Hepatocyte (in vitro differentiated cells): ENCODE measurements around the gene WDTC1. TPM values are rescaled to one million over a fixed set of nuclear protein-coding genes. Genes with fewer than 3 reads are reported as not detected.

Source experiments
- DNase-seq: peaks from one replicate; pipeline ENCODE4 v3.0.0-alpha.2; 2016; ENCODE audit warnings: low spot score
- H2AFZ ChIP-seq: fragments of 200-600 bp; sonication (generic); 2 replicates; pipeline ENCODE4 v1.6.0; 2016; ENCODE audit warnings: antibody characterized with exemption, mild to moderate bottlenecking
- H3K27ac ChIP-seq: fragments of 200-600 bp; sonication (generic); 2 replicates; pipeline ENCODE4 v1.5.1; 2016; ENCODE audit warnings: mild to moderate bottlenecking
- H3K27me3 ChIP-seq: fragments of 200-600 bp; sonication (generic); 2 replicates; pipeline ENCODE4 v1.6.1; 2016
- H3K36me3 ChIP-seq: fragments of 200-600 bp; sonication (generic); replicated peaks from 2 replicates; pipeline ENCODE4 v1.5.1; 2016; ENCODE audit warnings: low read depth; ENCODE audit not compliant: insufficient read depth
- H3K4me1 ChIP-seq: fragments of 200-600 bp; sonication (generic); 2 replicates; pipeline ENCODE4 v1.5.1; 2016; ENCODE audit warnings: mild to moderate bottlenecking, moderate library complexity; ENCODE audit not compliant: insufficient read depth
- H3K4me2 ChIP-seq: fragments of 200-600 bp; sonication (generic); 2 replicates; pipeline ENCODE4 v1.6.0; 2016
- H3K4me3 ChIP-seq: fragments of 200-600 bp; sonication (generic); 2 replicates; pipeline ENCODE4 v1.5.1; 2016; ENCODE audit warnings: mild to moderate bottlenecking
- H3K79me2 ChIP-seq: fragments of 200-600 bp; sonication (generic); 2 replicates; pipeline ENCODE4 v1.6.0; 2017; ENCODE audit warnings: mild to moderate bottlenecking
- H3K9me2 ChIP-seq: fragments of 200-600 bp; sonication (generic); replicated peaks from 2 replicates; pipeline ENCODE4 v1.6.0; 2017; ENCODE audit warnings: mild to moderate bottlenecking; ENCODE audit not compliant: insufficient read depth
- H3K9me3 ChIP-seq: fragments of 200-600 bp; sonication (generic); 2 replicates; pipeline ENCODE4 v1.5.1; 2016; ENCODE audit warnings: low read depth, mild to moderate bottlenecking
- H4K20me1 ChIP-seq: fragments of 200-600 bp; sonication (generic); 2 replicates; pipeline ENCODE4 v1.6.0; 2016; ENCODE audit warnings: mild to moderate bottlenecking; ENCODE audit not compliant: insufficient read depth, poor library complexity, severe bottlenecking
- EZH2 ChIP-seq: fragments of 200-600 bp; sonication (generic); IDR thresholded peaks from 2 replicates; pipeline ENCODE4 v1.6.1; 2016; ENCODE audit warnings: antibody characterized with exemption, mild to moderate bottlenecking, borderline replicate concordance
- EZH2phosphoT487 ChIP-seq: fragments of 200-600 bp; sonication (generic); IDR thresholded peaks from one replicate; pipeline ENCODE4 v1.6.1; 2018; ENCODE audit warnings: antibody characterized with exemption, mild to moderate bottlenecking, low read depth, moderate library complexity; ENCODE audit not compliant: unreplicated experiment, severe bottlenecking
- WGBS: methylation state at CpG from one replicate; pipeline ENCODE4 v1.1.6; 2016; ENCODE audit warnings: low lambda C conversion rate; ENCODE audit errors: missing lambda C conversion rate; 5-methylcytosine and 5-hydroxymethylcytosine counted together
- polyA plus RNA-seq: library from polyadenylated mRNA; unstranded; fragments of >200 nt; fragmentation: Nextera tagmentation; extraction: Ambion mirVana; gene quantifications from 2 replicates; pipeline ENCODE4 v1.2.1, GENCODE V29; 2016
- total RNA-seq: library from RNA; depleted of rRNA; stranded (reverse); fragments of >200 nt; gene quantifications from 2 replicates; pipeline ENCODE4 v1.2.3, GENCODE V29; 2014
- TF ChIP-seq, protein P1 (sequence below): fragments of 200-600 bp; sonication (generic); IDR thresholded peaks from 2 replicates; pipeline ENCODE4 v1.5.1; 2016; ENCODE audit warnings: antibody characterized with exemption, mild to moderate bottlenecking; ENCODE audit not compliant: poor library complexity

The WDTC1 gene
- total and polyA plus RNA-seq, 2 experiments from 2014 or later, result 11.0 to 22.8 TPM

DNA sequence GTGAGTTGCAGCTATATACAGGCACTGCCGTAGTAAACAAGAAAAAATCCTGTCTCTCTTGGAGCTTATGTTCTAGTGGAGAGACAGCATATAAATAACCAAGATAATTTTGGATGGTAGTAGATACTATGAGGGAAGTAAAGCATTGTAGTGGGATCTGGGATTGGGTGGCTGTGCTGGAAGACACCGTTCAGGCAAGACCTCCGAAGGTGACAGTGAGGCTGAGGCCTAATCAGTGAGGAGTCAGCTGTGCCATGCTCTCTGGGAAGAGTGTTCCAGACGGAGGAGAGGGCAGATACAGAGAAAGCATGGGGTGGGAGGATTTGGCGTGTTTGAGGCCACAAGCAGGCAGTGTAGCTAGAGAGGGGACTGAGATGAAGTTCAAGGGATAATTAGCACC lies 93.5 kb downstream of the WDTC1 start:
- Histone ChIP-seq H3K4me2 (no peak overlapping the region), H3K27ac (no peak overlapping the region), H3K4me3 (no peak overlapping the region), H3K27me3 (no peaks in the 10 kb centered on the region), H3K9me3 (no peaks in the 10 kb centered on the region), H2AFZ (no peak overlapping the region), H3K9me2 (no peaks in the 10 kb centered on the region), H4K20me1 (peaks cover 28% of the 10 kb centered on the region), H3K36me3 (no peaks in the 10 kb centered on the region), H3K4me1 (peaks cover 10% of the 10 kb centered on the region), H3K79me2 (peaks cover 75% of the 10 kb centered on the region)
- TF ChIP-seq EZH2, result no peak
- TF ChIP-seq, protein P1, sequence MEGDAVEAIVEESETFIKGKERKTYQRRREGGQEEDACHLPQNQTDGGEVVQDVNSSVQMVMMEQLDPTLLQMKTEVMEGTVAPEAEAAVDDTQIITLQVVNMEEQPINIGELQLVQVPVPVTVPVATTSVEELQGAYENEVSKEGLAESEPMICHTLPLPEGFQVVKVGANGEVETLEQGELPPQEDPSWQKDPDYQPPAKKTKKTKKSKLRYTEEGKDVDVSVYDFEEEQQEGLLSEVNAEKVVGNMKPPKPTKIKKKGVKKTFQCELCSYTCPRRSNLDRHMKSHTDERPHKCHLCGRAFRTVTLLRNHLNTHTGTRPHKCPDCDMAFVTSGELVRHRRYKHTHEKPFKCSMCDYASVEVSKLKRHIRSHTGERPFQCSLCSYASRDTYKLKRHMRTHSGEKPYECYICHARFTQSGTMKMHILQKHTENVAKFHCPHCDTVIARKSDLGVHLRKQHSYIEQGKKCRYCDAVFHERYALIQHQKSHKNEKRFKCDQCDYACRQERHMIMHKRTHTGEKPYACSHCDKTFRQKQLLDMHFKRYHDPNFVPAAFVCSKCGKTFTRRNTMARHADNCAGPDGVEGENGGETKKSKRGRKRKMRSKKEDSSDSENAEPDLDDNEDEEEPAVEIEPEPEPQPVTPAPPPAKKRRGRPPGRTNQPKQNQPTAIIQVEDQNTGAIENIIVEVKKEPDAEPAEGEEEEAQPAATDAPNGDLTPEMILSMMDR, result no peak
- TF ChIP-seq EZH2phosphoT487, result no peak
- 93% methylated on average over 5 of the region's 5 CpGs for WGBS
- DNase-seq, result no peak

DNA sequence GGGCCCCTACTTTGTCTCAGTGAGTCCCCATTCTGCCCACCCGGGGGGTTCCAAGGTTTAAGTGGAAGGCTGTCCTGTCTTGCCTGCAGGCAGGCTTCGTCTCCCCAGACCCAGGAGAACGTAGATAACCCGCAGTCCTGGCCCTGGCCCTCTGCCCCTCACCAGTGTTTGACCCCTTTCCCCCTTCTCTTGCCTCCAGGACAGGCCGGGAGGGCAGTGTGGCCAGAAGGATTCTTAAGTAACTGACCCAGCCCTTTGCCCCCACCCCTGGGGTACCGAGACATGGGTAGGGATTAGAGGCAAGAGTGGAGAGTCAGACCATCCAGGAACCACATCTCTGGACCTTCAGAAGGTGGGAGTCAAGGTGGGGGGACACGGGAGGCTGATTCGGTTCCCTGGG lies 96.4 kb downstream of the WDTC1 start:
- H3K9me3 ChIP-seq, result no peaks in the 10 kb centered on the region
- TF ChIP-seq EZH2, result no peak
- TF ChIP-seq, protein P1, result no peak
- TF ChIP-seq EZH2phosphoT487, result no peak

DNA sequence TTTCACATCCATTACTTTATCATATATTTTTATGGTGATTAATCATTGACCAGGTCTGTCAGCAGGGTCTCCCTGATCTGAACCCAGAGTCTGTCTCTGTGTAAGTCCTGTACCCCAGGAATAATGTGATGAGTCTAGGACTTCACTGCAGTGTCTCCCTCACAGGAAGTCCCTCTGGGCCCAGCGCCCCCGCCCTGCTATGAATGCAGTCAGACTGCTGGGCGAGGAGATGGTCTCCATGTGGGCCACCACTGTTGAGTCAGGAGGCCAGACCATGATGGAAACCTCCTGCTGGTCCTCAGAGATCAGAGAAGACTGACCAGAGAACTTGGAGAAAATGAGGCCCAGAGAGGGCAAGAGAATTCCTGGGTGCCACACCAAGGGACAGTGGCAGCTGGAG lies 97.0 kb downstream of the WDTC1 start:
- Histone ChIP-seq H3K27ac (no peak overlapping the region), H3K9me3 (no peaks in the 10 kb centered on the region), H3K27me3 (no peaks in the 10 kb centered on the region), H3K4me1 (no peaks in the 10 kb centered on the region), H2AFZ (no peak overlapping the region), H3K79me2 (peaks cover 41% of the 10 kb centered on the region), H3K9me2 (no peaks in the 10 kb centered on the region), H3K4me3 (no peak overlapping the region), H4K20me1 (peaks cover 22% of the 10 kb centered on the region), H3K36me3 (no peaks in the 10 kb centered on the region), H3K4me2 (no peak overlapping the region)
- WGBS, result 96% methylated on average over 3 of the region's 3 CpGs
- TF ChIP-seq, protein P1, result no peak
- TF ChIP-seq EZH2 (no peak), EZH2phosphoT487 (no peak)
- DNase-seq, result no peak

More for the DNA sequence above, 96.4 kb downstream of the WDTC1 start:
- Histone ChIP-seq H3K36me3 (no peaks in the 10 kb centered on the region), H3K79me2 (peaks cover 47% of the 10 kb centered on the region), H3K4me2 (no peak overlapping the region), H2AFZ (no peak overlapping the region), H3K27me3 (no peaks in the 10 kb centered on the region), H3K27ac (no peak overlapping the region), H3K9me2 (no peaks in the 10 kb centered on the region), H4K20me1 (peaks cover 27% of the 10 kb centered on the region), H3K4me3 (no peak overlapping the region), H3K4me1 (no peaks in the 10 kb centered on the region)
- WGBS, result 89% methylated on average over 8 of the region's 8 CpGs
- DNase-seq, result no peak

DNA sequence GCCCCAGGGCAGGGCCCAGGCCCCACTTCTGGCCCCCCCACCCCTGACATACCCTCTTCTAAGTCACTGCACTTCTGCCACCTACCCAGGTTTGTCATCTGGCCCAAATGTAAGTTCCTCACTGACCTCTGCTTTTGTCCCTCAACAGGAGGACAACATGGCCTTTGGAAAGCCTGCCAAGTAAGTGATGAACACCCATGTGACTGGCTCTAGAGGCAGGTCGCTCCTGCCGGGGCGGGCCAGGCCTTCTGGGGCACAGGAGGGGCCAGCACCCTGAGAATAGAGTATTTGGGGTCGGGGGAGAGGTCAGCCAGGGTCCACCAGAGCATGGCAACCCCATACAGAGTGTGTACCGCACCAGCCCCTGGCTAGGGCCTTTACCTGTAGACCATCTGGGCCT lies 97.5 kb downstream of the WDTC1 start:
- Histone ChIP-seq H3K27ac (no peak overlapping the region), H3K4me2 (no peak overlapping the region), H3K27me3 (no peaks in the 10 kb centered on the region), H2AFZ (no peak overlapping the region), H3K4me1 (no peaks in the 10 kb centered on the region), H3K79me2 (peaks cover 36% of the 10 kb centered on the region), H4K20me1 (peaks cover 18% of the 10 kb centered on the region), H3K4me3 (no peak overlapping the region), H3K36me3 (no peaks in the 10 kb centered on the region), H3K9me3 (no peaks in the 10 kb centered on the region), H3K9me2 (no peaks in the 10 kb centered on the region)
- WGBS, result 94% methylated on average over 5 of the region's 5 CpGs
- DNase-seq, result no peak
- TF ChIP-seq EZH2phosphoT487 (no peak), EZH2 (no peak)
- TF ChIP-seq, protein P1, result no peak
